ENCODE measurements around the gene BMP4.
"Not testable (repeated sequence)": the region's sequence is repeated elsewhere in the genome, so short reads cannot be mapped to it uniquely, and the experiment has no call there.

GRCh38 chr14:53984958-53985357 lies 28.3 kb upstream of the BMP4 start:
- TF ChIP-seq ZBTB33 (IDR thresholded peaks at IDR 0.05); CTCF (IDR thresholded peaks at IDR 0.05; ENCODE audit: low read depth, low read length, missing input control); EGR1 (IDR thresholded peaks at IDR 0.05; ENCODE audit: low read depth in 2 of 2); JUND (IDR thresholded peaks at IDR 0.05); YY1 (IDR thresholded peaks at IDR 0.05): not testable (repeated sequence)

Measured in liver (tissue), 3 donors.